K562 (cell line): ENCODE results near the gene TIA1. TPM values are rescaled to one million over a fixed set of nuclear protein-coding genes. Genes with fewer than 3 reads are reported as not detected.
A peak's percentile ranks its signal among the peaks of the same experiment; 100 is the strongest.
"Not testable (repeated sequence)": the region's sequence is repeated elsewhere in the genome, so short reads cannot be mapped to it uniquely, and the experiment has no call there.

ENCODE experiments used
- ATAC-seq: fragments of 200-7000 bp; cut with Tn5 transposase; 3 replicates; pipeline ENCODE4 v1.9.1; 2020; ENCODE audit warnings: moderate library complexity
- BruUV-seq: library from RNA; stranded (reverse); fragments of 400-500 nt; replicated peaks from 2 replicates; lab custom pipeline; 2021; lab: Mats Ljungman, UMichigan
- CTCF ChIA-PET: fragments of 300-600 bp; formaldehyde crosslinking; extraction: SDS; loops from one replicate; lab custom pipeline; 2021; ENCODE audit warnings: low intra/inter-chr PET ratio; lab: Yijun Ruan, JAX
- POLR2A ChIA-PET: fragments of 300-600, 350-650 bp; sonication (Branson Sonifier 250); formaldehyde crosslinking; extraction: SDS; loops from one replicate; lab custom pipeline; 2021; ENCODE audit warnings: antibody characterized with exemption, inconsistent platforms; lab: Yijun Ruan, JAX
- DNase-seq, 4 experiments: peaks; one replicate each; pipeline versions ENCODE4 v3.0.0 to v3.0.0-alpha.2; 2011 to 2018; ENCODE audit warnings: low spot score in 3 of 4, mixed read lengths in 3 of 4; ENCODE audit errors: extremely low read depth in 1 of 4
- FAIRE-seq: peaks from 2 replicates; lab custom pipeline; 2011; peaks lifted over from hg19 to GRCh38; lab: Jason Lieb, UNC
- H2AFZ ChIP-seq: 2 replicates; pipeline ENCODE4 v1.6.0; 2011; ENCODE audit warnings: low read depth, low read length, control low read depth, inconsistent platforms
- H3K27ac ChIP-seq: fragments of 200-600 bp; 3 replicates; pipeline ENCODE4 v1.8.0; 2011; ENCODE audit warnings: low read depth, mild to moderate bottlenecking, control low read depth, inconsistent platforms, low read length, moderate library complexity, mixed read lengths; ENCODE audit errors: extremely low read depth
- H3K27me3 ChIP-seq, 2 experiments: fragments of 300-600 bp in 1 of 2; 2 replicates in 1 of 2; 3 replicates in 1 of 2; pipeline versions ENCODE4 v1.6.0 to v1.8.0; 2011; ENCODE audit warnings: inconsistent platforms in 2 of 2, low read length in 2 of 2, mild to moderate bottlenecking in 1 of 2, mixed read lengths in 1 of 2, moderate library complexity in 1 of 2; ENCODE audit not compliant: control insufficient read depth in 2 of 2, insufficient read depth in 2 of 2
- H3K36me3 ChIP-seq: fragments of 300-600 bp; 3 replicates; pipeline ENCODE4 v1.8.0; 2011; ENCODE audit warnings: mild to moderate bottlenecking, low read length, inconsistent platforms; ENCODE audit not compliant: control insufficient read depth, insufficient read depth
- H3K4me1 ChIP-seq, 2 experiments: fragments of 200-600 bp in 1 of 2; replicated peaks in 1 of 2; 2 replicates in 1 of 2; 3 replicates in 1 of 2; pipeline versions ENCODE4 v1.5.1 to v1.8.0; 2011; ENCODE audit warnings: inconsistent platforms in 2 of 2, low read length in 2 of 2, mild to moderate bottlenecking in 1 of 2, mixed read lengths in 1 of 2, moderate library complexity in 1 of 2; ENCODE audit not compliant: control insufficient read depth in 2 of 2, insufficient read depth in 2 of 2
- H3K4me2 ChIP-seq: 2 replicates; pipeline ENCODE4 v1.6.1; 2011; ENCODE audit warnings: low read length, control low read depth, inconsistent platforms, mixed read lengths; ENCODE audit not compliant: insufficient read depth
- H3K4me3 ChIP-seq: fragments of 200-600 bp; sonication (generic), shearing (Covaris generic); 2 replicates; pipeline ENCODE4 v1.5.1; 2016; ENCODE audit warnings: control low read depth, inconsistent platforms
- H3K79me2 ChIP-seq: fragments of 200-600 bp; 3 replicates; pipeline ENCODE4 v1.8.0; 2011; ENCODE audit warnings: low read length, inconsistent platforms; ENCODE audit not compliant: control insufficient read depth, insufficient read depth
- H3K9ac ChIP-seq, 2 experiments: 2 replicates each; pipeline versions ENCODE4 v1.6.0 to v1.6.1; 2011; ENCODE audit warnings: low read depth in 2 of 2, low read length in 2 of 2, control low read depth in 1 of 2, inconsistent platforms in 1 of 2, mild to moderate bottlenecking in 1 of 2, mixed read lengths in 1 of 2; ENCODE audit not compliant: insufficient read depth in 1 of 2
- H3K9me1 ChIP-seq: one replicate; pipeline ENCODE4 v1.6.0; 2011; ENCODE audit warnings: inconsistent platforms, mild to moderate bottlenecking, low read length, moderate library complexity; ENCODE audit not compliant: control insufficient read depth, insufficient read depth
- H3K9me3 ChIP-seq: replicated peaks from 2 replicates; pipeline ENCODE4 v1.5.1; 2011; ENCODE audit warnings: low read depth, low read length, inconsistent platforms; ENCODE audit not compliant: control insufficient read depth, insufficient read depth
- H4K20me1 ChIP-seq: replicated peaks from 2 replicates; pipeline ENCODE4 v1.6.1; 2011; ENCODE audit warnings: low read length, inconsistent platforms, mixed read lengths; ENCODE audit not compliant: control insufficient read depth, insufficient read depth
- NR2F6 ChIP-seq: fragments of 450-650 bp; formaldehyde crosslinking; IDR thresholded peaks from 2 replicates; pipeline ENCODE4 v1.4.0; 2020; ENCODE audit warnings: mild to moderate bottlenecking
- RBFOX2 ChIP-seq: fragments of 200-400 bp; formaldehyde crosslinking; IDR thresholded peaks from 2 replicates; pipeline ENCODE4 v1.6.1; 2017; ENCODE audit warnings: low read depth, mild to moderate bottlenecking, low read length, moderate library complexity
- USF1 ChIP-seq: sonication (generic); formaldehyde crosslinking; IDR thresholded peaks from 2 replicates; pipeline ENCODE4 v1.9.0; 2022; ENCODE audit warnings: mild to moderate bottlenecking, missing genetic modification reagents
- WGBS: fragments of 100-300 bp; shearing (Covaris generic); methylation state at CpG from one replicate; pipeline ENCODE4 v1.1.6; 2016; ENCODE audit warnings: low coverage, mixed read lengths; ENCODE audit not compliant: insufficient coverage; ENCODE audit errors: missing lambda C conversion rate; 5-methylcytosine and 5-hydroxymethylcytosine counted together
- in situ Hi-C: fragments of 300-500 bp; cut with MboI; formaldehyde crosslinking; loops from 4 replicates; pipeline ENCODE4 v1.15.0; 2018; ENCODE audit warnings: inconsistent platforms, mixed read lengths
- intact Hi-C: fragments of 100-400 bp; cut with micrococcal nuclease; formaldehyde crosslinking; loops from 2 replicates; pipeline ENCODE4 v1.14.2; 2022
- polyA plus RNA-seq, 8 experiments: library from polyadenylated mRNA; depleted of rRNA in 4 of 8; stranded (reverse) in 5 of 8; unstranded in 3 of 8; fragments of >200 nt; fragmentation: Nextera tagmentation in 2 of 8; fragmentation: Illumina TruSeq in 1 of 8; extraction: Ambion mirVana in 2 of 8; extraction: Trizol in 1 of 8; gene quantifications; 2 replicates each; pipeline versions ENCODE4 v1.2.1 to v1.2.3, GENCODE V29; 2011 to 2014; ENCODE audit warnings: inconsistent platforms in 1 of 8, missing spikeins in 1 of 8
- total RNA-seq, 7 experiments: library from RNA; depleted of rRNA in 6 of 7; stranded (reverse); fragments of >200 nt in 6 of 7; fragmentation: Illumina TruSeq in 2 of 7; extraction: Trizol in 2 of 7; gene quantifications; 2 replicates each; pipeline versions ENCODE4 v1.2.1 to v1.2.3, GENCODE V29; 2011 to 2021; ENCODE audit warnings: low replicate concordance in 1 of 7

TIA1 gene
- total and polyA plus RNA-seq, 9 of the 15 experiments (the other 6 are each of a cell fraction or from before 2014, with no cell fraction given) = 25.3 to 129 (median 79.6) TPM

GRCh38 chr2:70297828-70298227, 49.4 kb upstream of the TIA1 start:
- CTCF ChIA-PET = interaction anchor here (0.7 kb wide), 1 partner anchor 9 kb away, joined by 3 read pairs; no protein-coding TSS in a partner anchor
- H3K27ac ChIP-seq, H3K9me3 ChIP-seq, intact Hi-C loops, H3K4me3 ChIP-seq, H3K9me1 ChIP-seq, H3K27me3 ChIP-seq, ATAC-seq, H3K4me2 ChIP-seq, H2AFZ ChIP-seq, DNase-seq, FAIRE-seq, H3K9ac ChIP-seq, BruUV-seq, H4K20me1 ChIP-seq: not testable (repeated sequence)
- in situ Hi-C loops = loop anchor here (10.0 kb wide), 1 partner anchor 223 kb away; no protein-coding TSS in a partner anchor
- Histone ChIP-seq H3K79me2 (peaks cover 43% of the 10 kb centered on the region), H3K36me3 (peaks cover 53% of the 10 kb centered on the region), H3K4me1 (peaks cover 6 to 22% of the 10 kb centered on the region in 2 experiments; a peak in 4 of 5 replicates)
- WGBS = 80% methylated on average over 1 of the region's 4 CpGs
- POLR2A ChIA-PET = interaction anchor here (0.6 to 1.1 kb wide), 2 partner anchors 168 to 384 kb away, joined by 3 read pairs; no protein-coding TSS in a partner anchor

- H3K9me1 ChIP-seq = no peaks in the 10 kb centered on the region
- WGBS = 86% methylated on average over 5 of the region's 5 CpGs
- no TSS peak for BruUV-seq
- FAIRE-seq (no peak), DNase-seq (no peak), ATAC-seq (no peak)
- H3K9ac ChIP-seq = no peak overlapping the region
- ChIA-PET POLR2A (interaction anchor here (0.6 to 6.3 kb wide), 16 partner anchors 8 to 370 kb away, joined by 3 to 59 read pairs (median 4); partner anchors contain the start of genes C2orf42, FAM136A, MXD1 and PCYOX1), CTCF (no interaction called here)
- no peaks in the 10 kb centered on the region for H3K9me3 ChIP-seq
- no peaks in the 10 kb centered on the region; a peak in 1 of 5 replicates for H3K4me1 ChIP-seq
- no peaks in the 10 kb centered on the region for H3K27me3 ChIP-seq
- no peak overlapping the region for H3K27ac ChIP-seq
- peaks cover 60% of the 10 kb centered on the region for H3K79me2 ChIP-seq
- H2AFZ ChIP-seq = no peak overlapping the region
- intact Hi-C loops = no loop called here
- no peak overlapping the region for H3K4me2 ChIP-seq
- peaks cover 6% of the 10 kb centered on the region for H4K20me1 ChIP-seq
- H3K36me3 ChIP-seq = peaks cover 86% of the 10 kb centered on the region
- in situ Hi-C loops = no loop called here
- TF ChIP-seq RBFOX2 (peak; percentile 28; the same call in 1 of the 2 replicates), USF1 (CRISPR knock-in tag) (no peak), NR2F6 (CRISPR knock-in tag) (no peak)
- no peak overlapping the region for H3K4me3 ChIP-seq
Observed at GRCh38 chr2:70283500-70284191, 35.2 kb upstream of the TIA1 start.
